HG03066 (cell line): ENCODE data around the gene TMEM229A.
A peak's percentile ranks its signal among the peaks of the same experiment; 100 is the strongest.
"Not testable (repeated sequence)": the region's sequence is repeated elsewhere in the genome, so short reads cannot be mapped to it uniquely, and the experiment has no call there.

Experiments used
- ATAC-seq: cut with Tn5 transposase; IDR thresholded peaks from one replicate; pipeline ENCODE4 v1.9.1; 2021; ENCODE audit warnings: low read depth; ENCODE audit not compliant: unreplicated experiment

Gene TMEM229A

DNA sequence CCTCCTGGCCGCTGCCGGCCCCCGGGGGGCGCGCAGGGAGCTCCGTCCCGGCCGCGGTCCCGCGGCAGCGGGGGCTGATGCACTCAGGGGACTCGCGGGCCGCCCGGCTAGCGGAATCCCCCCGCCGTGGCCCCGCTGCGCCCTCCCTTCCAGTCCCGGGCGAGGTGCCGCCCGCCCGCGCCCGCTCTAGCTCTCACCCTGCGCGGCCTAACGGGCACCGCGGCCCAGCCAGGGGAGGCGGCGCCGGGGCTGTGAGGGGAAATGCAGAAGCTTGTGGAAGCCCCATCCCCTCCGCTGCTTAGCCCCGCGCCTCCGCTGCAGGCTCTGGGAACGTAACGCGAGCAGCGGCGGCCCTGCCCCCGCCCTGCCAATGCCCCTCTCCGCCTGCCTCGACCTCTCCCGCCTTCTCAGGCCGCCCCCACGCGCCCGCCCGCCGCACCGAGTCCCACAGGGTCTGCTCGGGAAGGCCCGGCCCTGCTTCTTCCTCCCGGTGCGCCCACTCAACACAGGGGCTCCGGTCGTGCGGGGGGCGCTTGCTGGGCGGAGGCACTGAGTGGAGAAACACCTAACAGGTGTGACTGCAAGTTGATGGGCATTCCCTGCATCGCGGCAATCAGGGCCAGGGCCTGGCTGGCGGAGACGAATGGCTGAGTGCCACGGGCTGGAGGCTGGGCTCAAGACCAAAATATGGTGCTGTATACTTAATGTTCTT lies 384 bp upstream of the TMEM229A start:
- ATAC-seq = peak; percentile 5

DNA sequence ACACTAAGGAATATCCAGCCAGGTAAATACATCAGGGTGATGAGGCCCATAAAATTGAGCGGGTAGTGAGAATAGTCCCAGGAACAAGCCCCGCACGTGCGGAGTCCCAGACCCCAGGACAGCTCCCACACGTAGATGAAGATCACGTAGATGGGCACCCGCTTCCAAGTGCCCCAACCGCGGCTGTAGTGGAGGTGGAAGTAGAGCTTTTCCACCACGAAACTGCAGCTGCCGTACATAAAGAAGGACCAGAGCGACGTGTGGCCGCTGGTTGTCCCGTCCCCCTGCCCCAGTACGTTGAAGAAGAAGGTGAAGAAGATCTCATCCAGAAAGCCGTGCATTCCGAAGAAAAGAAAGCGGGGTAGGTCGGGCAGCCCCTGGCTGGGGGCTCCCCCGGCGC lies 948 bp downstream of the TMEM229A start:
- ATAC-seq = no peak

GRCh38 chr7:124031406-124031805 lies 1.5 kb downstream of the TMEM229A start:
- no peak for ATAC-seq

- ATAC-seq = no peak
These were observed 1.9 kb downstream of the TMEM229A start for GRCh38 chr7:124030964-124031363.

GRCh38 chr7:124029396-124030188 lies 3.3 kb downstream of the TMEM229A start:
- ATAC-seq = no peak

DNA sequence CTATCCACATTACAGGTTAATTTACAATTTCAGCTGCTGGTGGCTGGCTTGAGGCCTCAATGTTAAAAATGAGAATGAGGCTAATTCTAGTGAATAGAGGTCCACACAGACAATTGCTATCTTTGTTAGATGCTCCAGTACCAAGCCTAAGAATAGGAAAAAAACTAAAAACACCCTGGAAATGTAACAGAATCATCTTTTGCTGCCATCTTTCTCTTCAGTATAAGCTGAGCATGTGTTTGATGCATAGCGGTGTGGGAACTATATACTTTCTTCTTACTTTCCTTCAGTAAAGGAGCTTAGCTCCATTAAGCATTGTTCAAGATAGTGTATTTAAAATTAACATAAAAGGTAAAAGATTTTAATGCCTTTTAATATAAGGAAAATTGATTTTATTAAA lies 5.6 kb downstream of the TMEM229A start:
- ATAC-seq = no peak

DNA sequence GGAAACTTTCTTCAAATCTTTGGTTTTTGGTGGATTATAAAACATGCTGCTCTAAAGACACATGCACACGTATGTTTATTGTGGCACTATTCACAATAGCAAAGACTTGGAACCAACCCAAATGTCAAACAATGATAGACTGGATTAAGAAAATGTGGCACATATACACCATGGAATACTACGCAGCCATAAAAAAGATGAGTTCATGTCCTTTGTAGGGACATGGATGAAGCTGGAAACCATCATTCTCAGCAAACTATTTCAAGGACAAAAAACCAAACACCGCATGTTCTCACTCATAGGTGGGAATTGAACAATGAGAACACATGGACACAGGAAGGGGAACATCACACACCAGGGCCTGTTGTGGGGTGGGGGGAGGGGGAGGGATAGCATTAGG lies 8.5 kb downstream of the TMEM229A start:
- ATAC-seq = not testable (repeated sequence)

DNA sequence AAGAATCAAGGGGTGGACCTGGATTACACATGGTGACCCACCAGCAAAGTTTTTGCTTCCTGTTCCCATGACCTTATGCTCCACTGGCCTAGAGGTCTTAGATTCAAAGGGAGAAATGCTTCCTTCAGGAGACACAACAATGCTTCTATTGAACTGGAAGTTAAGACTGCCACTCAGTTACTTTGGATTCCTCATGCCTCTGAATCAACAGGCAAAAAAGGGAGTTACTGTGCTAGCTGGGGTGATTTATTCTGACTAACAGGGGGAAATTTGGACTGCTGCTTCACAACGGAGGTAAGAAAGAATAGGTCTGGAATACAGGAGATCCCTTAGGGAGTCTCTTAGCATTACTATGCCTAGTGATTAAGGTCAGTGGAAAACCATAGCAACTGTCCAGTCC lies 10.3 kb downstream of the TMEM229A start:
- no peak for ATAC-seq

- no peak for ATAC-seq
These were observed 12.8 kb downstream of the TMEM229A start for GRCh38 chr7:124020060-124020459.

DNA sequence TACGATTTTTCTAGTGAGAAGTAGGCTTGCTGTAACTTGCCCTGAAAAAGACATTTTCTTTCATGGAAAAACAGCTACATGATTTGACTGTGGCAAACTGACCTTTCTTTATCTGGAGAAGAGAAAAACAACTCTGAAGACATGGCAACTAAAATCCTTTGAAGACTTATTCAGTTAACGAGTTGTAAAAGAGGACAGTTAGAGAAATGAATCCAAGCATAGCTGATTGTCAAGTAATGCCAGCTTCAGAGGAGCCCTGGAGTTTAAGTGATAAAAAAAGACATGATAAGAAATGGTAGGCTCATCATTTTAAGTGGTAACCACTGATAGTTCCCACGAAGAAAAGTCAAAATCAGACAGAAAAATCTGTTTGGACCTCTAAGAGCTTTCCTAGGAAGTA lies 19.6 kb downstream of the TMEM229A start:
- ATAC-seq = no peak

- ATAC-seq = no peak
These were observed 20.0 kb downstream of the TMEM229A start for GRCh38 chr7:124012864-124013263.

DNA sequence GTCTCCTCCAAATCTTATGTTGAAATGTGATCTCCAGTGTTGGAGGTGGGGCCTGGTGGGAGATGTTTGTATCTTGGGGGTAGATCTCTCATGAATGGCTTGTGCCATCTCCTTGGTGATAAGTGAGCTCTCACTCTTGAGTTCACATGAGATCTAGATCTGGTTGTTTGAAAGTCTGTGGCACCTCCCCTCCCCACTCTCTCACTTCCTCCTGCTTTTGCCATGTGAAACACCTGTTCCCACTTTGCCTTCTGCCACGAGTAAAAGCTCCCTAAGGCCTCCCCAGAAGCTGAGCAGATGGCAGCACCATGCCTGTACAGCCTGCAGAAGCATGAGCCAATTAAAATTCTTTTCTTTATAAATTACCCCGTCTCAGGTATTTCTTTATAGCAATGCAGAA lies 23.5 kb downstream of the TMEM229A start:
- ATAC-seq = no peak

GRCh38 chr7:124008296-124008695 lies 24.6 kb downstream of the TMEM229A start:
- ATAC-seq = not testable (repeated sequence)

GRCh38 chr7:123999703-124000102 lies 33.2 kb downstream of the TMEM229A start:
- ATAC-seq = no peak

DNA sequence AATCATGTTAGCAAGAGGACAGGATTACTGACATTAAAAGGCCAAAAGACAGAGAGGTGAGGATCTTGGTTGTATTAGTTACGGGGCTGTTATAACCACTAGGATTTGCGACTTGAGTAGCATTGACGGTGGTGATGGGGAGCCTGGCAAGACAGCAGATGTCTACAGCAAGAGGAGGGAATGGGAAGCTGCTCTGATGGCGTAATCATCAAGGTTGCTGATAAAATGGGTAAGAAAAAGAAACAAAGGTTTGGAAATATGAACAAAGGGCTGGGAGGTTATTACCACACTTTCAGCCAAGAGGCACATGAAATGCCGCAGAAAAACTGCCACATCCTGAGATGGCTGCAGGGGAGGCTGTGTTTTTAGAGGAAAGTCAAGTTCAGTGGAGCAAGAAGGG lies 33.9 kb downstream of the TMEM229A start:
- no peak for ATAC-seq

DNA sequence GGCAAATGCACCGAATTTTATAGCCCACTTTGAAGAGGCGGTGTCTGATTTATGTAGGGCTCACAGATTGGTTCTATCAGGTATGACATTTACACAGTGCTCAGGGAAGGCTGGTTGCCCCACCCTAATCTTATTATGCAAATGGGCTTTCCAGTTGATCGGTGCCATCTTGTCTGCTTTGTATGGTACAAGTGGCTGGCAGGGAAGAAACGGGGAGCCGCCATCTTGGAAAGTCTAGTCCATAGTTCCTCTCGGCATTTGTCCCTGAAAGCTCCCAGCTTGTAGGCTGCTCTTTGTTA lies 36.6 kb downstream of the TMEM229A start:
- ATAC-seq = no peak

DNA sequence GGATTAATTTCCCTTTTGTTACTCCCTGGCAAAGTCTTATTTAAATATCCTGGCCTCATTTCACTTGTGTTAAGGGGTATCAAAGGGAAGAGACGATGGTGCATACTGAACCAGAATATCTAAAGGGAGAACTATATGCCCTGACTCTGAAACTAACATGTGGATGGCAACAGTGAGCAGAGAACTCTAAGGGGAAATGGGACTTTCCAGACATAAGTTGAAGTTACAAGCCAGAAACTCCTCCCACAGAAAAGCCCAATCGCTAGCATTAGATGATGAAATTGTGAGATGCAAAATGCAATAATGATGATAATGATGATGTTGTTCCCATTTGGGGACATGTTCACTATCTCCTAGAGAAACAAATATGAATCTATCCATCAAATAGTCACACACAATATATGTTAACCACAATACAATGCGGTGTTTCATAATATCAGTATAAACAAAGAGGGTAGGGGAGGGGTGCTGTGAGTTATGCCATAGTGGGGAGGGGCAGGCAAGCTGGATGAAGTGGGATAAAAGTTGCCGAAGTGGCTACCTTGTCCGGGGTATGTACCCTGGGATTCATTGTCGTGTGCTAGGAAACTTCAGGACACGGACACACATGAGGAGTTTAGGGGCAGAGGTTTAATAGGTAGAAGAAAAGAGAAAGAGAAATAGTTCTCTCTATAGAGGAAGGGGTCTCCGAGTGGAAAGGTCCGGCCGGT lies 37.1 kb downstream of the TMEM229A start:
- no peak for ATAC-seq

- no peak for ATAC-seq
These were observed 38.4 kb downstream of the TMEM229A start for GRCh38 chr7:123994449-123994848.

DNA sequence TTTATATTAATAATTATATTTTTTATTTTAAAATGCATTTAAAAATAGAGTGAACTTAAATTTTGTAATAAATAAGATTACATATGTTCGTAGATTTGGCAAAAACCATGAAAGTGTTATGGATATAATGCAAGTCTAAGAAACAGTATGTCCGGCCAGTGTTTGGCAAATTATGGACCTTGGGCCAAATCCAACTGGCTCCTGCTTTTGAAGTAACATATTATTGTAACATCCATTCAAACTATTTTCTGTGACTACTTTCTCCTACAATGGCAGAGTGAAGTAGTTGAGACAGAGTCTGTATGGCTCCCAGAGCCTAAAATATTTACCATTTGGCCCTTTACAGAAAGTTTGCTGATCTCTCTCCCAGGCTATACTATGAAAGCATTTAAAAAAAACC lies 38.9 kb downstream of the TMEM229A start:
- ATAC-seq = no peak

DNA sequence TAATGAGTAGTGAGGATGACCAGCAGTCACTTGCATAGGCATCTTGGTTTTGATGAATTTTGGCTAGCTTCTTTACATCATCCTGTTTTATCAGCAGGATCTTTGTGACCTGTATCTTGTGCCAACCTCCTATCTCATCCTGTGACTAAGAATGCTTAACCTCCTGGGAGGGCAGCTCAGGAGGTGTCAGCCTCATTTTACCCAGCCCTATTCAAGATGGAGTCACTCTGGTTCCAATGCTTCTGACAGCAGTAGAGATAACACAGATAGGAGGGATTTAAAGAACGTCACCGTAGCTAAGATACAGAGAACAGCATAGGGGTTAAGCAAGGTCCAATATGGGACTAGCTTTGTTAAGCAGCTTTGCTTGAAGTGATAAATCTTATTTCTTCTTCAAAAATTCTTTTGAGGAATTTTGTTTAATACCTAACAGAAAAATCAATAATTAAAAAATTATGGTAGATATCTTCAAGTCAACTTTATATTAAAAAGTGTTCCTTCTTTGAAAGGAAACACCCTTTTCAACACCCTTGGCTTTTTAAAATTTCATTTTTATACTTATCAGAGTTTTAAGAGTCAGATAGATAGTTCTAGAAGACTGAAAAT lies 39.9 kb downstream of the TMEM229A start:
- no peak for ATAC-seq

DNA sequence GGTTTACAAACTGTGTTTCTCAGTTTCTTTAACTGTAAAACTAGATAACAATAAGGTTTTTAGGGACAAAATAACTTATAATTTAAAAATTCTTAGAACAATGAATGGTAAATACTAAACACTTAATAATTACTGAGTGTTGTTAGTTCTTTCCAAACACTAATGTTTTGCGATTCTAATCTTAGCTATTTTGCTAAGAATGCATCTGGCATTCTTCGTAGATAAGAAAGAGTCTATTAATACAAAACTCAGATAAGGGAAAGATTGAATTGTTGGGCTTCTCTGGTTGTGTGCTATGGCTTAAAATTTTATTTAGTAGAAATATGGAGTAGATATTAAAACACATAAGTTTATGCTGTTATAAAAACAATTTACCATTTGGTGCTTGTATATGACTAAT lies 45.4 kb downstream of the TMEM229A start:
- no peak for ATAC-seq
